C1 segment of cervical spinal cord (tissue), 14 donors: Measurements from ENCODE around the gene OR1J4.
"Not testable (repeated sequence)": the region's sequence is repeated elsewhere in the genome, so short reads cannot be mapped to it uniquely, and the experiment has no call there.

ENCODE experiments used
- DNase-seq, 14 donors: peaks; one replicate each; lab custom pipeline; 2025; lab: John Stamatoyannopoulos, UW

Gene OR1J4, protein sequence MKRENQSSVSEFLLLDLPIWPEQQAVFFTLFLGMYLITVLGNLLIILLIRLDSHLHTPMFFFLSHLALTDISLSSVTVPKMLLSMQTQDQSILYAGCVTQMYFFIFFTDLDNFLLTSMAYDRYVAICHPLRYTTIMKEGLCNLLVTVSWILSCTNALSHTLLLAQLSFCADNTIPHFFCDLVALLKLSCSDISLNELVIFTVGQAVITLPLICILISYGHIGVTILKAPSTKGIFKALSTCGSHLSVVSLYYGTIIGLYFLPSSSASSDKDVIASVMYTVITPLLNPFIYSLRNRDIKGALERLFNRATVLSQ

DNA sequence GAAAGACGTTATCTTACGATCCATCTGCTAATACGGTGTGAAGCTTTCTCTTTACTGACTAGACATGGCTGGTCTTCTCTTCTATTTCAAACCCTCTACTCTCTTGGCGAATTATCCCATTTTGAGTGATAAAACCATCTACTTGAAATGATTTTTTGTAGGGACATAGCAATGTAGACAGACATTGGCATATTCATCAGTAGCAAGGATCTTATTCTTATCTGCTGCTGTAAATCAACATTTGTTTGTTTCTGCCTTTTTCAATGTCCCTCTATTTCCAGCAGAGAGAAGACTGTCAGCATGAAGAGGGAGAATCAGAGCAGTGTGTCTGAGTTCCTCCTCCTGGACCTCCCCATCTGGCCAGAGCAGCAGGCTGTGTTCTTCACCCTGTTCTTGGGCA lies at the start of gene OR1J4:
Gene OR1J4 (plus strand): TSS at position 301 of the 400 bp plus-strand sequence. CDS start 0 bp downstream, at position 301.
- no peak for DNase-seq

- no peak for DNase-seq
Observed at GRCh38 chr9:122474561-122474960, 44.4 kb upstream of the OR1J4 start.

- no peak for DNase-seq
Observed at GRCh38 chr9:122475717-122476116, 43.2 kb upstream of the OR1J4 start.

GRCh38 chr9:122477346-122477745 lies 41.6 kb upstream of the OR1J4 start:
- DNase-seq = no peak

DNA sequence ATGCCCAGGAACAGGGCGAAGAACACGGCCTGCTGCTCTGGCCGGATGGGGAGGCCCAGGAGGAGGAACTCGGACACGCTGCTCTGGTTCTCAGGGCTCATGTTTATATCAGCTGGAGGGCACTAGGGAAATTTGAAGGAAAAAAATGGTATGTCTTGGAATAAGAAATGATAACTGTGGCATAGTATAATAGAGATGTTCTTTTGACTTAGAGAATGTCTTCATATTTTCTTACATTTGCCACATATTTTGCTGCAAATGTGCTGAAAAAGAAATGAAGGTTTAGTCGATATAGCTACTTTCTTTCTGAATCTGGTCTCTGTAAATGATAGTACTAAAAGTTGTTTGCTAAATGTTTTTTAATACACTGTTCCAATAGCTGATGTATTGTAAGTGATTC lies 41.1 kb upstream of the OR1J4 start, which contains the start of gene OR1J1:
Gene OR1J1 (minus strand): TSS at position 101 of the 400 bp plus-strand sequence. CDS start 0 bp downstream, at position 101.
- no peak for DNase-seq

GRCh38 chr9:122479062-122479461 lies 39.9 kb upstream of the OR1J4 start:
- DNase-seq = no peak

DNA sequence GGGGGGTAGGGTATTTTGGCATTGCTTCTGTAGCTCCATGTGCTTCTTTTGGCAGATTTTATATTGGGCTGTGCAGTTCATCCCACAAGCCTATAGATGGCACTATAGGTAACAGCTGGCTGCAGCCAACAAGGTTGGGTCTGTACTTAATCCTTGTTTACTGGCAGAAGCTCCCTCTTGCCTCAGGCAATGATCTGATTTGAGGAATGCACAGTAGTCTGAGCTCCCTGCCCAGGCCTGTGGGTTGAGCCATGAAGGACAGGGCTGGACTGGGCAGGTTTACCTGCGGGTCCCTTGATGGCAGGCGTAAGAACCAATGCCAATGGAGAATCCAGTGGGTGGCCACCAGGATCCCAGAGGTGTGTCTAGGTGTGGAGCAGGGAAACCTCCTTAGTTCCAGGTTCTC lies 20.1 kb upstream of the OR1J4 start:
- DNase-seq = no peak

GRCh38 chr9:122506964-122507363 lies 12.0 kb upstream of the OR1J4 start:
- DNase-seq = no peak

- no peak for DNase-seq
Observed at GRCh38 chr9:122510502-122510901, 8.4 kb upstream of the OR1J4 start, which contains the start of gene OR1J2. TSS of gene OR1J2 (plus strand) at chr9:122510802. CDS start at chr9:122510802, 0 bp downstream.

GRCh38 chr9:122518226-122518625 lies 715 bp upstream of the OR1J4 start:
- DNase-seq = peak in 1 of 14 donors; percentile 55

- DNase-seq = peak in 1 of 14 donors; percentile 49
Observed at GRCh38 chr9:122519376-122519775, 435 bp downstream of the OR1J4 start.

DNA sequence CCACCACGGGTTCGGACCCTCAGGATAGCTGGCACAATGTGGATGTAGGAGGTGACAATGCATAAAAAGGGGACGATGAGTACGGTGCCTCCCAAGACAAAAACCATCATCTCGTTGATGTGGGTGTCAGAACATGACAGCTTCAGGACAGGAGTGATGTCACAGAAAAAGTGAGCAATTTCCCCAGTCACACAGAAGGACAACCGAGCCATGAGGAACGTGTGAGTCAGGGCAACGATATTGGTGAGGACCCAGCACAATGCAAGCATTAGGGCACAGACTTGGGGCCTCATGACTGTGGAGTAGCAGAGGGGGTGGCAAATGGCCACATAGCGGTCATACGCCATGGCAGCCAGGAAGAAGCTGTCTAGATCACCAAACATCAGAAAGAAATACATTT lies 7.7 kb downstream of the OR1J4 start:
- DNase-seq = no peak

- no peak for DNase-seq
Observed at GRCh38 chr9:122527193-122527592, 8.3 kb downstream of the OR1J4 start, which contains the start of gene OR1N1. TSS of gene OR1N1 (minus strand) at chr9:122527293. CDS start at chr9:122527293, 0 bp downstream.

GRCh38 chr9:122531157-122531556 lies 12.2 kb downstream of the OR1J4 start:
- not testable (repeated sequence) for DNase-seq

DNA sequence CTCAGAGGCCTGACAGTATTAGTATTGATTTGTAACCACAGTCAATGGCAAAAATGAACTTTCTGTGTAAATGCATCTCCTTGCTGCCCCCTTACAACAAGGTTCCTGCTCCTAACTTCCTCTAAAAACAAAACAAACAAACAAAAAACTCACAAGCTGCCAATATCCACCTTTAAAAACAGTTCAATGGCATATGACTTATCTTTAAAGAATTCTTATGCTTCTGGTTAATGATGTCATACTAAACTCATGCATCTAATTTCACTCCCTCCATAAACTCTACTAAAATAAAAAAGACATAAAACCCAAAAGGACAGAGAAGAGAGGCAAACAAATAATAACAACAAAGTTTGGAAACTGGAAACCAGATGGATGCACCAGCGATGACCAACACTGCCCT lies 17.2 kb downstream of the OR1J4 start:
- DNase-seq = no peak

DNA sequence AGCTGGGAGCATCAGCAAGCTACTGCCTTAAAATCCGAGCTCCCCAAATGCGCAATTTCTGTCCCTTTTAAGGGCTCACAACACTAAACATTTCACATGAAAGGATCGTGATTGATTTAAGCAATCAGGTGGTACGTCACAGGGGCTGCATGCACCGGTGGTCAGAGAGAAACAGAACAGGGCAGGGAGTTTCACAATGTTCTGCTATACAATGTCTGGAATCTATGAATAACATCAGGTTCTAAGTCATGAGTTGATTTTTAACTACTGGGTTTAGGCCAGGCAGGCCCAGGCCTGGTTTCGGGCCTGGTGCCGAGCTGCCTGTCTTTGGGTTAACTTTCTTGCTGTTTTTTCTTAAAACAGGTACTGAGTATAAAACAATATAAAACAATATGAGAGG lies 18.1 kb downstream of the OR1J4 start:
- not testable (repeated sequence) for DNase-seq

DNA sequence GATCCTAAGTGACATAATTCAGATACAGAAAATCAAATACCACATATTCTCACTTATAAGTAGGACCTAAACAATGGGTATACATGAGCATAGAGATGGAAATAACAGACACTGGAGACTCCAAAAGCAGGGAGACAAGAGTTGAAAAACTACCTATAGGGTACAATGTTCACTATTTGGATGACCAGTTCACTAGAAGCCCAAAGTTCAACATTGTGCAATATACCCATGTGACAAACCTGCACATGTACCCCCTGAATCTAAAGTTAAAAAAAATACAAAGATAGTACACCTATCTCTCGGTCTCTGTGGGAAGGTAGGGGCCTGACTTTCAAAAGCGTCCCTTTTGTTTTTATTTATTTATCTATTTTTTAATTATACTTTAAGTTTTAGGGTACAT lies 19.8 kb downstream of the OR1J4 start:
- no peak for DNase-seq

GRCh38 chr9:122546196-122546595 lies 27.3 kb downstream of the OR1J4 start:
- DNase-seq = no peak

DNA sequence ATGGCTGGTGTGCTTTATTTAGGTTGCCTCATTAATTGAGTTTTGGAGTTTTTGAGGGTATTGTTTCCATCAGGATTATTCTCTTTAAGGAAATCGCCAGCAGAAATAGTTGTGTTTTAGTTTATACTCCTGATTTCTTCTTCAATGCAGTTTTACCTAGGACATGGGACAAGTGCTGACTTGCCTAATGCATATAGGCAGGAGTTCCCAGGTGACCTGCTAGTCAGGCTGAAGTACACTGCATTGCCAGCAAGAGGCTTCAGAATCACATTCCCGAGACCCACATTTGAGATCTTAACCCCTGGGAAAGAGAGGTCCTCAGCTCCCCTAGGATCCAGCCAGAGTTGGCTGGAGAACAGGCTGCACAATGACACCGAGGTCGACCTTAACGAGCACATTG lies 32.4 kb downstream of the OR1J4 start:
- no peak for DNase-seq

GRCh38 chr9:122552812-122553211 lies 33.9 kb downstream of the OR1J4 start, which contains the start of gene OR1N2:
TSS of gene OR1N2 (plus strand) at chr9:122553112. CDS start at chr9:122553212, 100 bp downstream.
- DNase-seq = no peak

DNA sequence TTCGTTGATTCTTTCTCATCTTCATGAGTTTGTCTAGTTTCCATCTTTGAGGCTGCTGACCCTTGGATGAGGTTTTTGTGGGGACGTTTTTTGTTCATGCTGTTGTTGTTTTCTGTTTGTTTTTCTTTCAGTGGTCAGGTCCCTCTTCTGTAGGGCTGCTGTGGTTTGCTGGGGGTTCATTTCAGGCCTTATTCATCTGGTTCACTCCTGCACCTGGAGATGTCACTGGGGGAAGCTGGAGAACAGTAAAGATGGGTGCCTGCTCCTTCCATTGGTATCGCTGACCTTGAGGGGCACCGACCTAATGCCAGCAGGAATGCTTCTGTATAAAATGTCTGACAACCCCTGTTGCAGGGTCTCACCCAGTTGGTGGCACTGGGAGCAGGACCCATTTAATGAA lies 42.5 kb downstream of the OR1J4 start:
- DNase-seq = no peak

DNA sequence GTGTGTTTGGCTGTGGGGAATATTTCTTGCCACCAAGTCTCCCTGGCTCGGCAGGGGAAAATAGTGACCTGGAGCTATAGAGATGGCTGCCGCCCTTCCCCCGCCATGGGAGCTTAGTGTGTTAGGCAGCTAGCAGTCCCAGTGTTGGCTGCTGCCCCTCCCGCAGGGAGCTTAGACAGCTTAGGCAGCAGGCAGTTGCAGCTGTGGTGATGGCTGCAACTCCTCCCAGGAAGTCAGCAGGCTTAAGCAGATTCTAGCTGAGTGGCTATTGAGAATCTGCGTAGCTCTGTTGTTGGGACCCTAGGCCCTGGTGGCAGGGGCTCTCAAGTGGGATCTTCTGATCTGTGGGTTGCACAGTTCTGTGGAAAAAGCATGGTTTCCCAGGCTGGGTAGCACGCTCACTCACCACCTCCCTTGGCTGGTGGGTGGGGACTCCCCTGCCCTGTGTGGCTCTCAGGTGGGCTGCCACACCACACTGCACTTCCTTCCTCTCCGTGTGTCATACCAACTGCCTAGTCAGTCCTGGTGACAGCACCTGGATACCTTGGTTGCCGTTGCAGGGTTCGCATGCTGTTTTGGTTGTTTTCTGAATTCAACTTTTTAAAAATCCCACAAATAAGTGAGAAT lies 43.3 kb downstream of the OR1J4 start:
- DNase-seq = no peak

DNA sequence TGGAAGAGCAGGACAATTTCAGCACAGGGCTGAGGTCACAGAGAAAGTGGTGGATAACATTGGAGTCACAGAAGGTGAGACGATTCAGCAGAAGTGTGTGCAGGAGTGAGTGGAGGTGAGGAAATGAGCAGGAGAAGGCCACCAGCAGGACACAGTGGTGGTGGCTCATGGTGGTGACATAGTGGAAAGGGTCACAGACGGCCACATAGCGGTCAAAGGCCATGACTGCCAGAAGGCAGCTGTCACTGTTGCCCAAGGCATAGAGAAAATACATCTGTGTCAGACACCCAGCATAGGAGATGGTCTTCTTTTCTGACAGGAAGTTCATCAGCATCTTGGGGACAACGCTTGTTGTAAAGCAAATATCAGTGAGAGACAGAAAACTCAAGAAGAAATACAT lies 49.0 kb downstream of the OR1J4 start:
- no peak for DNase-seq
